SH-SY5Y (cell line): ENCODE results near the gene ERVV-1.

Source experiments
- GATA2 ChIP-seq: IDR thresholded peaks from 2 replicates; pipeline ENCODE4 v1.6.1; 2011; ENCODE audit warnings: mild to moderate bottlenecking, low read depth, low read length
- GATA3 ChIP-seq: IDR thresholded peaks from 2 replicates; pipeline ENCODE4 v1.6.1; 2011; ENCODE audit warnings: low read depth, mild to moderate bottlenecking, low read length, moderate library complexity

The ERVV-1 gene

GRCh38 chr19:53057904-53058580, 44.3 kb downstream of the ERVV-1 start:
- TF ChIP-seq GATA2 (no peak), GATA3 (no peak)
